Mucosa of stomach (tissue), 1 donor: ENCODE data around the gene CCDC63.

Source experiments
- H3K27me3 ChIP-seq: one replicate; pipeline ENCODE4 v1.7.0; 2013; ENCODE audit warnings: mild to moderate bottlenecking, low read length; ENCODE audit not compliant: control insufficient read depth, insufficient read depth
- H3K36me3 ChIP-seq: one replicate; pipeline ENCODE4 v1.7.0; 2013; ENCODE audit warnings: low read length; ENCODE audit not compliant: control insufficient read depth, insufficient read depth
- H3K4me1 ChIP-seq: one replicate; pipeline ENCODE4 v1.7.0; 2013; ENCODE audit warnings: mild to moderate bottlenecking, low read length; ENCODE audit not compliant: control insufficient read depth, insufficient read depth
- H3K4me3 ChIP-seq: one replicate; pipeline ENCODE4 v1.7.0; 2013; ENCODE audit warnings: low read length
- H3K9ac ChIP-seq: one replicate; pipeline ENCODE4 v1.7.0; 2013; ENCODE audit warnings: mild to moderate bottlenecking, low read length, moderate library complexity
- H3K9me3 ChIP-seq: one replicate; pipeline ENCODE4 v1.7.0; 2013; ENCODE audit warnings: mild to moderate bottlenecking, low read length, moderate library complexity; ENCODE audit not compliant: control insufficient read depth
- donor health status: Pancreatic carcinoma.

CCDC63 gene

GRCh38 chr12:110863161-110863560 lies 16.4 kb downstream of the CCDC63 start:
- H3K27me3 ChIP-seq, result no peaks in the 10 kb centered on the region
- H3K9ac ChIP-seq, result no peak overlapping the region
- H3K4me3 ChIP-seq, result no peak overlapping the region
- H3K4me1 ChIP-seq, result no peaks in the 10 kb centered on the region
- no peaks in the 10 kb centered on the region for H3K36me3 ChIP-seq
- H3K9me3 ChIP-seq, result no peaks in the 10 kb centered on the region

- no peak overlapping the region for H3K4me3 ChIP-seq
These were observed 18.7 kb downstream of the CCDC63 start for GRCh38 chr12:110865521-110865920.

DNA sequence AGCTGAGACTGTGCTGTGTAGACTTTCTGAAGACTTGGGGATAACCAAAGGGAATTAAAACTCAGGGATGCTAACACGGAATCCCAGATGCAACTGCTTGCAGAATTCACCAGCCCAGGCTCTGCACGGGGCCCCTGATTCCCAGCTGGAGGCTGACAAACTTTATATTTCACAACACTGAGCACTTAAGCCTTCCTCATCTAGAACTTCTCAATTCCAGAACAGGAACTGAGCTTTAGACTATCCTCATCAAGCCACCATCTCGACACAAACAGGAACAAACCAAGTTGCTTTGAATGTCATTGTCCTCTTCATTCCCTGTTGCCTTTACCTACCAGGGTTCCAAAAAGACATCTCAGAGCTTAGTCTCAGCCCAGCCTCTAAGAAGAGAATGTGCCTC lies 22.2 kb downstream of the CCDC63 start:
- H3K9ac ChIP-seq, result no peak overlapping the region
- no peaks in the 10 kb centered on the region for H3K4me1 ChIP-seq
- H3K36me3 ChIP-seq, result no peaks in the 10 kb centered on the region
- H3K4me3 ChIP-seq, result no peak overlapping the region
- no peaks in the 10 kb centered on the region for H3K27me3 ChIP-seq
- H3K9me3 ChIP-seq, result no peaks in the 10 kb centered on the region

More at GRCh38 chr12:110865521-110865920, 18.7 kb downstream of the CCDC63 start:
- Histone ChIP-seq H3K27me3 (no peaks in the 10 kb centered on the region), H3K36me3 (no peaks in the 10 kb centered on the region), H3K9ac (no peak overlapping the region), H3K9me3 (no peaks in the 10 kb centered on the region), H3K4me1 (no peaks in the 10 kb centered on the region)

GRCh38 chr12:110869803-110870202 lies 23.0 kb downstream of the CCDC63 start:
- Histone ChIP-seq H3K9me3 (no peaks in the 10 kb centered on the region), H3K36me3 (no peaks in the 10 kb centered on the region), H3K4me1 (no peaks in the 10 kb centered on the region), H3K9ac (no peak overlapping the region), H3K27me3 (no peaks in the 10 kb centered on the region), H3K4me3 (no peak overlapping the region)

DNA sequence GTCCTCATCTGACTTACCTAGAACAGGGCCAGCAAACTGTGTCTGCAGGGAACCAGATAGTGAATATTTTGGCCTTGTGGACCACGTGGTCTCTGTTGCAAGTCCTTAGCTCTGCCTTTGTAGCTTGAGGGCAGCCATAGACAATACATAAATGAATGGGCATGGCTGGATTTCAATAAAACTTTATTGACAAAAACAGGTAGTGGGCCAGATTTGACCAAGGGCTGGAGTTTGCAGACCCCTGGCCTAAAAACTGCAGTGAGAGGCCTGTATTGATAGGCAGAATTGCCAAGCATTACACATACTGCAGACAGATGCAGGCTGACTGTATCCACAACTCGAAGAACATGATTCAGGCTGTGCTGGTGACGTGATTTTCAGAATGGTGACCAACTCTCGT lies 25.3 kb downstream of the CCDC63 start:
- no peaks in the 10 kb centered on the region for H3K9me3 ChIP-seq
- no peaks in the 10 kb centered on the region for H3K36me3 ChIP-seq
- H3K4me3 ChIP-seq, result no peak overlapping the region
- no peaks in the 10 kb centered on the region for H3K27me3 ChIP-seq
- H3K9ac ChIP-seq, result no peak overlapping the region
- H3K4me1 ChIP-seq, result no peaks in the 10 kb centered on the region

GRCh38 chr12:110874351-110874750 lies 27.6 kb downstream of the CCDC63 start:
- Histone ChIP-seq H3K36me3 (no peaks in the 10 kb centered on the region), H3K27me3 (no peaks in the 10 kb centered on the region), H3K9ac (no peak overlapping the region), H3K4me3 (no peak overlapping the region), H3K9me3 (no peaks in the 10 kb centered on the region), H3K4me1 (no peaks in the 10 kb centered on the region)

- Histone ChIP-seq H3K36me3 (no peaks in the 10 kb centered on the region), H3K27me3 (no peaks in the 10 kb centered on the region), H3K9ac (no peak overlapping the region), H3K4me3 (no peak overlapping the region), H3K9me3 (no peaks in the 10 kb centered on the region), H3K4me1 (no peaks in the 10 kb centered on the region)
These were observed 28.0 kb downstream of the CCDC63 start for GRCh38 chr12:110874781-110875180.

GRCh38 chr12:110880651-110881050 lies 33.9 kb downstream of the CCDC63 start:
- no peaks in the 10 kb centered on the region for H3K9me3 ChIP-seq
- no peak overlapping the region for H3K4me3 ChIP-seq
- H3K9ac ChIP-seq, result no peak overlapping the region
- no peaks in the 10 kb centered on the region for H3K36me3 ChIP-seq
- no peaks in the 10 kb centered on the region for H3K4me1 ChIP-seq
- H3K27me3 ChIP-seq, result no peaks in the 10 kb centered on the region

- Histone ChIP-seq H3K4me1 (no peaks in the 10 kb centered on the region), H3K9me3 (no peaks in the 10 kb centered on the region), H3K9ac (no peak overlapping the region), H3K4me3 (no peak overlapping the region), H3K27me3 (no peaks in the 10 kb centered on the region), H3K36me3 (no peaks in the 10 kb centered on the region)
These were observed 36.5 kb downstream of the CCDC63 start for GRCh38 chr12:110883251-110883650.

GRCh38 chr12:110885152-110885840 lies 38.5 kb downstream of the CCDC63 start:
- no peaks in the 10 kb centered on the region for H3K4me1 ChIP-seq
- no peak overlapping the region for H3K4me3 ChIP-seq
- H3K36me3 ChIP-seq, result no peaks in the 10 kb centered on the region
- H3K27me3 ChIP-seq, result no peaks in the 10 kb centered on the region
- H3K9me3 ChIP-seq, result no peaks in the 10 kb centered on the region
- no peak overlapping the region for H3K9ac ChIP-seq

DNA sequence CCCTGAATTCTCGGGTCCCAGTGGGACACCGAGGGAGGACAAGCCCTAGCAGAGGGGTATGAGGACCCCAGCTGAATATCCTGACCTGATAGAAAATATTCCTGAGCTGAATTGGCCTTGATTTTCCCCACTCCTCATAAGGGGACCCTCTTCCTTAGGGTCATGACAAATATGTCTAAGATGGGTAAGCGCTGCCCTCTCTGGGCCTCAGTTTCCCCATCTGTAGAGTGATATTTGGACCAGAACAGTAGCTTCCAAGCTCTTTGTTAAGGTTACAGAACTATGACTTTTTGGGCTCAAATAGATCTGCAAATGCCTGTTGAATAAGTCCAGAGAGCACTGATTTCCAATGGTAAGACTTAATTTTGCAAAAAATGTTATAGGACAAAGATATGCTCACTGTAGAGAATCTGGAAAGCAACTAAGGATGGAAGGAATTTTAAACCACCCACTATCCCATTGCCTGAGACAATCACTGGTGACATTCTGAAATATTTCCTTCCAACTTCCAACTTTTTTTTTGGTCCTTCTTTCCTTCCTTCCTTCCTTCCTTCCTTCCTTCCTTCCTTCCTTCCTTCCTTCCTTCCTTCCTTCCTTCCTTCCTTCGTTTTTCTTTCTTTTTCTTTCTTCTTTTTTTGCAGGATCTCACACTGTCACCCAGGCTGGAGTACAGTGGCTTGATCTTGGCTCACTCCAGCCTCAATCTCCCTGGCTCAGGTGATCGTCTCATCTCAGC lies 41.6 kb downstream of the CCDC63 start:
- H3K9ac ChIP-seq, result peak overlapping the region; percentile 68
- no peak overlapping the region for H3K4me3 ChIP-seq
- H3K4me1 ChIP-seq, result no peaks in the 10 kb centered on the region
- H3K36me3 ChIP-seq, result no peaks in the 10 kb centered on the region
- H3K27me3 ChIP-seq, result peaks cover 5% of the 10 kb centered on the region
- no peaks in the 10 kb centered on the region for H3K9me3 ChIP-seq

DNA sequence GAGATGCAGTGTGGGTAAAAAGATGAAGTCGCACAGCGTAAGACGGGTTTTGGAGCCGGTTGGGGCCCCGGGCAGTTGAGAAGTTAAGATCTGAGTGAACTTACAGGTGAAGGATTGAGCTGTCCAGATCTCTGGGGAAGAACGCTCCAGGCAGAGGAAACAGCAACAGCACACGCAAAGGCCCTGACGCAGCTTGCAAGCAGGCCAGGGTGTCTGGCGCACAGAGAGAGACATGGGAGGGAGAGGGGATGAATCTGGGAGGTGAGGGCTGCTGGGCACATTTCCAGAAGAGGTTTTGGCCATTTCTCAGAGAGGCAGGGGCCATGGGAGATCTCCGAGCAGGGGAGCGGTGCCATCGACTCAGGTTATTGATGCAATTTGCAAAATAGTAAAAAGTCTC lies 42.6 kb downstream of the CCDC63 start:
- no peaks in the 10 kb centered on the region for H3K9me3 ChIP-seq
- no peak overlapping the region for H3K9ac ChIP-seq
- H3K4me3 ChIP-seq, result no peak overlapping the region
- H3K27me3 ChIP-seq, result peaks cover 6% of the 10 kb centered on the region
- H3K4me1 ChIP-seq, result no peaks in the 10 kb centered on the region
- no peaks in the 10 kb centered on the region for H3K36me3 ChIP-seq
